Measurements from ENCODE around the gene C12orf75. TPM values are rescaled to one million over a fixed set of nuclear protein-coding genes. Genes with fewer than 3 reads are reported as not detected.
A peak's percentile ranks its signal among the peaks of the same experiment; 100 is the strongest.

C12orf75 gene
- total RNA-seq, 1 donor from 2014 or later, result 40.4 TPM

DNA sequence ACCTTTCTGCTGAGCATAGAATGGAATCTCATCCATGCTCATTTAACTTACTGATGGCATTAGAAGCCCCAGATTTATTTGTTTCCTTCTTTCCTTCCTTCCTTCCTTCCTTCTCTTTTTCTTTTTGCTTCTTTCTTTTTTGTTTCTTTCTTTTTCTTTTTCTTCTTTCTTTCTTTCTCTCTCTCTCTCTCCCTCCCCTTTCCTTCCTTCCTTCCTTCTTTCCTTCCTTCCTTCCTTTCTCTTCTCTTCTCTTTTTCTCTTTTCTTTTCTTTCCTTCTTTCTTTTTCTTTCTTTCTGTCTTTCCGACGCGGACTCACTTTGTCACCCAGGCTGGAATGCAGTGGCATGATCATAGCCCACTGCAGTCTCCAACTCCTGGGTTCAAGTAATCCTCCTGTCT is 55.9 kb downstream of the C12orf75 start:
- no peaks in the 10 kb centered on the region for H3K27me3 Mint-ChIP-seq (ENCODE audit: low read depth)
- H3K9me3 Mint-ChIP-seq, result no peaks in the 10 kb centered on the region
- no peak for DNase-seq (ENCODE audit: low read depth, low spot score)
- H3K36me3 Mint-ChIP-seq (ENCODE audit: low read depth), result no peaks in the 10 kb centered on the region
- TF ChIP-seq, protein P1, sequence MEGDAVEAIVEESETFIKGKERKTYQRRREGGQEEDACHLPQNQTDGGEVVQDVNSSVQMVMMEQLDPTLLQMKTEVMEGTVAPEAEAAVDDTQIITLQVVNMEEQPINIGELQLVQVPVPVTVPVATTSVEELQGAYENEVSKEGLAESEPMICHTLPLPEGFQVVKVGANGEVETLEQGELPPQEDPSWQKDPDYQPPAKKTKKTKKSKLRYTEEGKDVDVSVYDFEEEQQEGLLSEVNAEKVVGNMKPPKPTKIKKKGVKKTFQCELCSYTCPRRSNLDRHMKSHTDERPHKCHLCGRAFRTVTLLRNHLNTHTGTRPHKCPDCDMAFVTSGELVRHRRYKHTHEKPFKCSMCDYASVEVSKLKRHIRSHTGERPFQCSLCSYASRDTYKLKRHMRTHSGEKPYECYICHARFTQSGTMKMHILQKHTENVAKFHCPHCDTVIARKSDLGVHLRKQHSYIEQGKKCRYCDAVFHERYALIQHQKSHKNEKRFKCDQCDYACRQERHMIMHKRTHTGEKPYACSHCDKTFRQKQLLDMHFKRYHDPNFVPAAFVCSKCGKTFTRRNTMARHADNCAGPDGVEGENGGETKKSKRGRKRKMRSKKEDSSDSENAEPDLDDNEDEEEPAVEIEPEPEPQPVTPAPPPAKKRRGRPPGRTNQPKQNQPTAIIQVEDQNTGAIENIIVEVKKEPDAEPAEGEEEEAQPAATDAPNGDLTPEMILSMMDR (conservative IDR thresholded peaks at IDR 0.05), result no peak
- H3K4me1 Mint-ChIP-seq, result no peaks in the 10 kb centered on the region
- H3K4me3 Mint-ChIP-seq, result no peak overlapping the region
- peak overlapping the region; percentile 73 for H3K27ac Mint-ChIP-seq (ENCODE audit: unreplicated experiment)

- Mint-ChIP-seq H3K27me3 (ENCODE audit: low read depth) (no peaks in the 10 kb centered on the region), H3K36me3 (ENCODE audit: low read depth) (no peaks in the 10 kb centered on the region), H3K27ac (ENCODE audit: unreplicated experiment) (peak overlapping the region; percentile 9), H3K4me3 (no peak overlapping the region), H3K4me1 (no peaks in the 10 kb centered on the region), H3K9me3 (no peaks in the 10 kb centered on the region)
- DNase-seq (ENCODE audit: low read depth, low spot score), result no peak
- TF ChIP-seq, protein P1 (conservative IDR thresholded peaks at IDR 0.05), result no peak
Measured at GRCh38 chr12:105391231-105391630, 60.7 kb downstream of the C12orf75 start.

DNA sequence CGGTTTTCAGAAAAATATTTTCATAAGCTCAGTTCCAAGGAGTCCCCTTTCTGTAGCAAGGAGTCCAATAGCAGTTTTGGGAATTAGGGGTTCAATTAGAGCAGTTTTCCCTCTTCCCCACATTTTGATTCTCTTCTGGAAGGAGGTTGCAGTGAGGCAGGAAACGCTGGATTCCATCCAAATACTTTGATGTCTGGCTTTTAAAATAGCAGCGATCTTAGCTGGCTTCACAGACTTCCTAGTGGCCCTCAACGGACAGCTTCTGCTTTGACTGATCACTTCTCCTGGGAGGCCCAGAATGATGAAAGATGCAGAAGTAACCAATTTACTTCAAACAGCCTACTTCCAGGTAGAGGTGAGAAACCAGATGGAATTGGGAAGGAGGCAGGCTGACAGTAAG is 63.1 kb downstream of the C12orf75 start:
- TF ChIP-seq, protein P1 (conservative IDR thresholded peaks at IDR 0.05), result no peak
- H3K4me3 Mint-ChIP-seq, result no peak overlapping the region
- no peak for DNase-seq (ENCODE audit: low read depth, low spot score)
- no peaks in the 10 kb centered on the region for H3K9me3 Mint-ChIP-seq
- H3K27me3 Mint-ChIP-seq (ENCODE audit: low read depth), result no peaks in the 10 kb centered on the region
- peaks cover 3% of the 10 kb centered on the region for H3K4me1 Mint-ChIP-seq
- peaks cover 5% of the 10 kb centered on the region for H3K36me3 Mint-ChIP-seq (ENCODE audit: low read depth)
- no peak overlapping the region for H3K27ac Mint-ChIP-seq (ENCODE audit: unreplicated experiment)

GRCh38 chr12:105396024-105396423 is 65.5 kb downstream of the C12orf75 start:
- Mint-ChIP-seq H3K27me3 (ENCODE audit: low read depth) (no peaks in the 10 kb centered on the region), H3K4me1 (peaks cover 3% of the 10 kb centered on the region), H3K36me3 (ENCODE audit: low read depth) (peaks cover 5% of the 10 kb centered on the region), H3K27ac (ENCODE audit: unreplicated experiment) (no peak overlapping the region), H3K9me3 (no peaks in the 10 kb centered on the region), H3K4me3 (no peak overlapping the region)
- no peak for DNase-seq (ENCODE audit: low read depth, low spot score)
- TF ChIP-seq, protein P1 (conservative IDR thresholded peaks at IDR 0.05), result no peak

GRCh38 chr12:105396983-105397382 is 66.5 kb downstream of the C12orf75 start:
- TF ChIP-seq, protein P1 (conservative IDR thresholded peaks at IDR 0.05), result no peak
- H3K4me1 Mint-ChIP-seq, result peaks cover 3% of the 10 kb centered on the region
- H3K27me3 Mint-ChIP-seq (ENCODE audit: low read depth), result no peaks in the 10 kb centered on the region
- no peak overlapping the region for H3K4me3 Mint-ChIP-seq
- peaks cover 2% of the 10 kb centered on the region for H3K9me3 Mint-ChIP-seq
- no peak overlapping the region for H3K27ac Mint-ChIP-seq (ENCODE audit: unreplicated experiment)
- peaks cover 5% of the 10 kb centered on the region for H3K36me3 Mint-ChIP-seq (ENCODE audit: low read depth)
- no peak for DNase-seq (ENCODE audit: low read depth, low spot score)

- H3K27me3 Mint-ChIP-seq (ENCODE audit: low read depth), result no peaks in the 10 kb centered on the region
- H3K36me3 Mint-ChIP-seq (ENCODE audit: low read depth), result peaks cover 5% of the 10 kb centered on the region
- no peak for DNase-seq (ENCODE audit: low read depth, low spot score)
- H3K27ac Mint-ChIP-seq (ENCODE audit: unreplicated experiment), result no peak overlapping the region
- peaks cover 2% of the 10 kb centered on the region for H3K9me3 Mint-ChIP-seq
- no peak overlapping the region for H3K4me3 Mint-ChIP-seq
- H3K4me1 Mint-ChIP-seq, result peaks cover 3% of the 10 kb centered on the region
- TF ChIP-seq, protein P1 (conservative IDR thresholded peaks at IDR 0.05), result no peak
Measured at GRCh38 chr12:105398930-105399329, 68.4 kb downstream of the C12orf75 start.

All from neural crest cell (in vitro differentiated cells).